AG04450 (cell line): Measurements from ENCODE around the gene SLC2A9. TPM values are rescaled to one million over a fixed set of nuclear protein-coding genes. Genes with fewer than 3 reads are reported as not detected.

ENCODE experiments used
- CTCF ChIA-PET: fragments of 300-600, 350-600 bp; formaldehyde crosslinking; extraction: SDS; loops from one replicate; lab custom pipeline; 2022; ENCODE audit warnings: antibody characterized with exemption, inconsistent platforms; lab: Charles Lee
- POLR2A ChIA-PET: fragments of 350-600 bp; formaldehyde crosslinking; extraction: SDS; loops from one replicate; lab custom pipeline; 2021; ENCODE audit warnings: antibody characterized with exemption, inconsistent platforms; lab: Yijun Ruan, JAX
- DNase-seq: peaks from one replicate; pipeline ENCODE4 v3.0.0-alpha.2; 2011; ENCODE audit warnings: low read depth, low spot score
- H3K27ac ChIP-seq: one replicate; pipeline ENCODE4 v1.5.1; 2012; ENCODE audit warnings: low read depth, low read length, control low read depth
- H3K27me3 ChIP-seq: one replicate; pipeline ENCODE4 v1.6.0; 2012; ENCODE audit warnings: low read length; ENCODE audit not compliant: control insufficient read depth, insufficient read depth
- H3K4me3 ChIP-seq: 2 replicates; pipeline ENCODE4 v1.5.1; 2011; ENCODE audit warnings: mild to moderate bottlenecking, low read depth, low read length, control low read depth
- H3K9me3 ChIP-seq: 2 replicates; pipeline ENCODE4 v1.5.1; 2012; ENCODE audit warnings: low read length; ENCODE audit not compliant: control insufficient read depth, insufficient read depth
- CTCF ChIP-seq: IDR thresholded peaks from 2 replicates; pipeline ENCODE4 v1.5.1; 2011; ENCODE audit warnings: low read depth, low read length, control low read depth, inconsistent platforms
- polyA plus RNA-seq: library from polyadenylated mRNA; depleted of rRNA; stranded (reverse); fragments of >200 nt; gene quantifications from 2 replicates; pipeline ENCODE4 v1.2.3, GENCODE V29; 2011

SLC2A9 gene
- polyA plus RNA-seq, 1 experiment: 2.4 TPM

- no peak overlapping the region for H3K4me3 ChIP-seq
- ChIA-PET CTCF (no interaction called here), POLR2A (no interaction called here)
- H3K27ac ChIP-seq: no peak overlapping the region
- no peaks in the 10 kb centered on the region for H3K27me3 ChIP-seq
- no peak for TF ChIP-seq CTCF
- DNase-seq: no peak
- H3K9me3 ChIP-seq: peaks cover 12% of the 10 kb centered on the region
Measured at GRCh38 chr4:9921326-9921725, 100.0 kb downstream of the SLC2A9 start.

- no peak for TF ChIP-seq CTCF
- ChIA-PET CTCF (no interaction called here), POLR2A (no interaction called here)
- Histone ChIP-seq H3K27me3 (no peaks in the 10 kb centered on the region), H3K9me3 (peaks cover 12% of the 10 kb centered on the region), H3K4me3 (no peak overlapping the region), H3K27ac (no peak overlapping the region)
- DNase-seq: no peak
Measured at GRCh38 chr4:9920029-9920428, 101.3 kb downstream of the SLC2A9 start.

GRCh38 chr4:9919047-9919446 lies 102.2 kb downstream of the SLC2A9 start:
- Histone ChIP-seq H3K9me3 (peaks cover 12% of the 10 kb centered on the region), H3K4me3 (no peak overlapping the region), H3K27me3 (no peaks in the 10 kb centered on the region), H3K27ac (no peak overlapping the region)
- no peak for TF ChIP-seq CTCF
- CTCF ChIA-PET: no interaction called here
- POLR2A ChIA-PET: no interaction called here
- no peak for DNase-seq

- DNase-seq: no peak
- POLR2A ChIA-PET: no interaction called here
- no peak for TF ChIP-seq CTCF
- Histone ChIP-seq H3K4me3 (no peak overlapping the region), H3K27ac (no peak overlapping the region), H3K9me3 (peaks cover 9% of the 10 kb centered on the region), H3K27me3 (no peaks in the 10 kb centered on the region)
- CTCF ChIA-PET: no interaction called here
Measured at GRCh38 chr4:9918484-9918883, 102.8 kb downstream of the SLC2A9 start.

GRCh38 chr4:9916937-9917336 lies 104.4 kb downstream of the SLC2A9 start:
- no peak for DNase-seq
- ChIA-PET CTCF (no interaction called here), POLR2A (no interaction called here)
- Histone ChIP-seq H3K27ac (no peak overlapping the region), H3K9me3 (peaks cover 3% of the 10 kb centered on the region; the same call in 1 of the 2 replicates), H3K4me3 (no peak overlapping the region), H3K27me3 (no peaks in the 10 kb centered on the region)
- TF ChIP-seq CTCF: no peak
